ENCODE measurements around the gene GPR78.

Gene GPR78

GRCh38 chr4:8580321-8581093, at the start of gene GPR78:
GPR78 (plus strand) TSS chr4:8580392; CDS start chr4:8580983, 591 bp downstream.
- DNase-seq (ENCODE audit: low read depth) = no peak

GRCh38 chr4:8532245-8532781, 47.9 kb upstream of the GPR78 start:
- no peak for DNase-seq (ENCODE audit: low read depth)

DNA sequence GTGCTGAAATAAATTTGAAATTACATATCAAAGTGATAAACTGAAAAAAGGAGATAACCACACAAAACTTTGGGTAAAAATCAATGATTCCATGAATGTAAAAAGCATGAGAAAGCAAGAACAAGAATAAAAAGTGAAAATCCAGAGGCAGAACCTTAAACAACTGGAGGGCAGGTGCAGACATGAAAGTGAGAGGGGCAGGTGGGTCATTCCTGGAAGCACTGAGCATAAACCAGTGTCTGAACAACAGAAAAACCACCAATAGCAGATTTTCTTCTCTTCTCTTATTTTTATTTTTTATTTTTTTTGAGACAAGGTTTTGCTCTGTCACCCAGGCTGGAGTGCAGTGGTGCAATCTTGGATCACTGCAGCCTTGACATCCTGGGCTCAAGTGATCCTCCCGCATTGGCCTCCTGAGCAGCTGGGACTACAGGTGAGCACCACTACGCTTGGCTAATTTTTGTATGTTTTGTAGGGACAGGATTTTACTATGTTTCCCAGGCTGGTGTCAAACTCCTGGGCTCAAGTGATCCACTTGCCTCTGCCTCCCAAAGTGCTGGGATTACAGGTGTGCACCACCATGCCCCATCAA, 46.8 kb upstream of the GPR78 start:
- no peak for DNase-seq (ENCODE audit: low read depth)

GRCh38 chr4:8534129-8534528, 46.1 kb upstream of the GPR78 start:
- no peak for DNase-seq (ENCODE audit: low read depth)

GRCh38 chr4:8534611-8535010, 45.6 kb upstream of the GPR78 start:
- no peak for DNase-seq (ENCODE audit: low read depth)

DNA sequence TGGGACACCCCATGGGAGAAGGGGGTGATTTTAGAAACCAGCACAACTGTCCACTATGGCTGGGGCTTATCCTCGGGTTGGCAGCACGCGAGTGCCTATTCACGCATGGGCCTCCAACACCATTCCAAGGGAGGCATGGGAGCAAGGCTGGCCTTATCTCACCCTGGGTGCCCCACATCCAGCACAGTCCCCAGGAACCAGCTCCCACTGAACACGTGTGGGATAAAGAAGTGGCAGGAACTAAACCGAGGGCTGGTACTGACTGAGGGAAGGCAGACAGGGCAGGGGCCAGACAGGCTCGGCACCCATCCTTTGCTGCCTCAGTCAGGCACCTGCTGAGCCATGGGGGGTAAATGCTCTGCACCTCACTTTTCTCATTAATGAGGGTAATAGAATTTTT, 43.7 kb upstream of the GPR78 start:
- no peak for DNase-seq (ENCODE audit: low read depth)

DNA sequence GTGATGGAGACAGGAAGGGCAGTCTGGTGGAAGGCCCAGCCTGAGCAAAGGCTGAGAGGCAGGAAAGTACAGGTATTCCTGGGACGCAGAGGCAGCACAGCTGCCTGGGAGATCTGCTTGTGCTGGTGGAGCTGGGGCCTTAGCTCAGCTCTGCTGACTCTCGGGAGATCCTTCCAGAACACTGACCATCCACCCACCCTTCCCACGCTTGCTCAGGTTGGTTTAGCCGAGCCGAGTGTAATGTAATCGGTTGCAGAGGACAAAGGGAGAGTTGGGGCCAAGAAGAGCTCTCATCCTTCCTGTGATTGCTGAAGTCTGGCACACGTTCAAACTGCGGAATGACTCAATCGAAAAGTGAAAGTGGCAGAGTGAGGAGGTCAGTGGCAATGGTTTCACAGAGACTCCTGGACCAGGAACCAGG, 43.1 kb upstream of the GPR78 start:
- DNase-seq (ENCODE audit: low read depth) = peak; percentile 83

DNA sequence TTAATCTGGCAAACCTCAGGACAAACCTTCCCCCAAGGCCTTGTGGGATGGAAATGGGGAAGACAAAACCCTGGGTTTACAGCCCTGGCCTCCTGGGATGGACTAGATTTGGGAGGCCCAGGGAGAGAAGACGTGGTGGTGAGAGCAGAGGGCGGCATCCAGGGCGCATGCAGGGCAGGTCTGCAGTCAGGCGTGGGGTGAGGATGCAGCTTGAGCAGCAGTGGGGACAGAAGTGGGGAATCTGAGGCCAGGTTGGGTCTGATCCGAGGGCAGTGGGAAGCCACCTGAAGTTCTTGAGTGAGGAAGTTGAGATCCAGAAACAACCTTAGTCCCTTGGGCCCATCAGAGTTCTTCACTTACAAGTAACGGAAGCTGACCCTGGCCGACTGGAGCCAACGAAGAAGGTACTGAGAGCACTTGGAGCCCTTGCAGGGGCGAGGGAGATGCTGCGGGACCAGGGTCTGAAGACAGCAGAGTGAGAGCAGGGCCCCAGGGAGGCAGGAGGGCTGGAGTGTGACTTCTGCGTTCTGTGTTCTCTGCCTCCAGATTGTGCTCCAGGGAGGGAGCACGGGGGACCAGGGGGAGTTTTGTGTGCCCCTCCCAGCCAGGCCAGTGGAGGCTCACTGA, 42.0 kb upstream of the GPR78 start:
- no peak for DNase-seq (ENCODE audit: low read depth)

GRCh38 chr4:8538703-8539567, 41.3 kb upstream of the GPR78 start:
- no peak for DNase-seq (ENCODE audit: low read depth)

DNA sequence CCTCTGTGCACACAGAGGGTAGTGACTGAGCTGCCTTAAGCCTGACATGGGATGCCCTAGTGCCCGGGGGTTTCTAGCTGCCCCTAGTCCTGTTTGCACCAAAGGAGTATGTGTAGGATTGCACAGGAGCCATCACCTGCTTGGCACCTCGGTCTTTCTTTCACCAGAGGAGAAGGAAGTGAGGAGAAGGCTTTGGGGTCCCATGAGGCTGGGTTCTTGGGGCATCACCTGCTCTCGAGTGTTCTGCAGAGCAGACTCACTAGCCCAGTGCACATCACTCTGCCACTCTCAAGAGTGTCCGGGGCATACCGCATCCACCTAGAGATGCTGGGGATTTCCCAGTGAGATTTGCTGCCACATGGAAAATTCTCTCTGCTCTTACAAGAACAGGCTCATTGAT, 40.5 kb upstream of the GPR78 start:
- DNase-seq (ENCODE audit: low read depth) = no peak

- no peak for DNase-seq (ENCODE audit: low read depth)
Measured at GRCh38 chr4:8540072-8540471, 40.1 kb upstream of the GPR78 start.

DNA sequence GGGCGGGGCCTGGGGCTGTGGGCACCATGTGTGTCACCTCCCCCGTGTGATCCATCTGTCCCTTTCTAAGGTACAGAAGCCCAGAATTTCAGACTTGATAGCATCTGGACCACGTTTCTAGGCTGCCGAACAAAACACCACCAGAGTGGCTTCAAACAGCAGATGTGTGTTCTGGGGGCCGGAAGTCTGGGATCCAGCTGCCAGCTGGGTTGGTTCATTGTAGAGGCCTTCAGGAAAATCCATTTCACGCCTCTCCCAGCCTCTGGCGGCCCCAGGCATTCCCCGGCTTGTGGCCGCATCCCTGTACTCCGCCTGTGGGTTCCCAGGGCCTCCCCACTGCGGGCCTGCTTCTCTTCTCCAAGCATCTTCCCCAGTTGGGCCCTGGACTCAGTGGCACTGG, 39.6 kb upstream of the GPR78 start:
- no peak for DNase-seq (ENCODE audit: low read depth)

DNA sequence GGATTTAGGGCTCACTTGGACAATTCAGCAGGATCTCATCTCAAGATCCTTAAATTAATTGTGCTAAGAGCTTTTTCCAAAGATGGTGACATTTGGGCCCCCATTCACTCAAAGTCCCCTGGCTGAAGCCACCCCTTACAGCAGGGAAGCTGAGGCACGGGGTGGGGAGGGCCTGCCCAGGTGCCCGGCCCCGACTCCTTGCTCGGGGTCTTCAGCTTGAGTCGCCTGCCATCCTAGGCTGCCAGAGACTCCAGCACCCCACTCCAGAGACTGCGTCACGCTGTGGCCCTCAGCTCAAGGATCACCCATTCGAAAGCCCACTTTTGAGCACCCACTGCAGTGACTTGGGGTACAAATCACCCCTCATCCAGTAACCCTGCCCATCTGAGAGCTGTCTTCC, 39.2 kb upstream of the GPR78 start:
- no peak for DNase-seq (ENCODE audit: low read depth)

DNA sequence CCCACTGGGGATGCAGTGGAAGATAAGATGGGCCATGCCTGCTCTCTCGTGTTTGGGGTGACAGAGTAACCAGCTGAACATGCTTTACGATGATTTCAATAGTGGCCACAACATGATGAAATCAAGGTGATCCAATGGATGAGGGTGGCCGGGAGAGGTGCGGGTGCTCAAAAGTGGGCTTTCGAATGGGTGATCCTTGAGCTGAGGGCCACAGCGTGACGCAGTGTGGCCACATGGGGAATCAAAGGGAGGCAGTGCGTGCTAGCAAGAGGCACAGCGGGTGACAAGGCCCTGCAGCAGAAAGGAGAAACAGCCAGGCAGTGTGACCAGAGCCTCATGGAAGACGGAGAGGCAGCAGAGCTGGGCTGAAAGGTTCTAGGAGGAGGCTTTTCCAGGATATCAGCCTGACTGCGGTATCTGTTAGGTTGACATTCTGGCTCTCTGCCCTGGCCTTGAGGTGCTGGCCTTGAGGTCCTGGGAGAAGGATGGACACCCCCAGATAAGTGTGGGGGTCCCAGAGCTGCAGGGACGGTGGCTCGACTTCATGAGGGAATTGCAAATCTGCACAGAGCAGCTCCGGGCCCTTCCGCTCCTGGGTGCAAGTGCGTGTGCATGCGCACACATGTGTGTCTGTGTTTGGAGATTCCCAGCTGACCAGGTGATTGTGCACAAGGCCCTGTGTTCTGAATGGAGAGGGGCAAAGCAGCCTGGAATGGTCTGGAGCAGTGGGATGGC, 38.0 kb upstream of the GPR78 start:
- DNase-seq (ENCODE audit: low read depth) = no peak

GRCh38 chr4:8542776-8543525, 37.2 kb upstream of the GPR78 start:
- peak; percentile 65 for DNase-seq (ENCODE audit: low read depth)

- no peak for DNase-seq (ENCODE audit: low read depth)
Measured at GRCh38 chr4:8543623-8544022, 36.6 kb upstream of the GPR78 start.

GRCh38 chr4:8544282-8544681, 35.9 kb upstream of the GPR78 start:
- DNase-seq (ENCODE audit: low read depth) = no peak

DNA sequence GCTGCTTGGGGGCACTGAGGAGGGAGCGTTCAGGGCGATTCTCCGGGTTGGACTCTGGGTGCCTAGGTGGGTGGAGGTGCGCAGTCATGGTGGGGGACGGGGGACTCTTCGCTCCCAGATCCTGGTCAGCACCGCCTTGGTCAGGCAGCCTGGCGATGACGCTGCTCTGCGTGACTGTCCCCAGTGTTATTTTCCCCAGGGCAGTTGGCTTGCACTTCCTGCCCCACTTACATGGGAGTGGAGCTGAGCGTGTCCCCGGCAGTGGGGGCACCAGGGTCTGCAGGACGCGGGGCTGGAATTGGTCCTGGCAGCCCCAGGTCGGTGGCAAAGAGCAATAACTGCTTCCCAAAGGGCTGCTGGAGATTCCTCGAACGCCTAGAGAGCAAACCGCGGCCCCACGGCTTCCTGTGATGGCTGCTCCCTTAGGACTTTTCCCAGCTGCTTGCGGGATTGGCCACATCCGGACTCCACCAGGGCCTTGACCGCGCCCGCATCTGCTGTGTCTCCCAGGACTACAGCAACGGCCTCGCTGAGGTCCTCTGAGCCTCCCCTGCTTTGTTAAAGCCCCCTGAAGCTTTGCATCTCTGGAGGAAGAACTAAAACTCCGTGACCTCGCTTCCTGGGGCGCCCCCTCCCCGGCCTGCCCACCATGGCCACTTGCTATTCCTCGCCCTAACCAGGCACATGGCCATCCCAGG, 35.3 kb upstream of the GPR78 start:
- no peak for DNase-seq (ENCODE audit: low read depth)

DNA sequence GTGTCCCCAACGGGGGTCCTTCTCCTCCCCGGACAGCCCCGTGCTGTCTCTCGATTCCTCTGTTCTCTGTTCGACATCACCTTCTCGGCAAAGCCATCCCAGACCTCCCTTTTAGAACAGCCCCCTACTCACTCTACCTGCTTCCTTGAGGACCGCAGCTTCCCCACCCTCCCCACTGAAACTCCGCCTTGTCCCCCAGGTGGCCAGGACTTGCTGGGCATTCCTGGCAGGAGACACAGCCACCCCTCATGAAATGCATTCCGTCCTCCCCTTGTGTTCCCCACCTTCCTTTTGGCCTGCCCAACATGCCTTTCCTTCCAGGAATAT, 34.8 kb upstream of the GPR78 start:
- no peak for DNase-seq (ENCODE audit: low read depth)

DNA sequence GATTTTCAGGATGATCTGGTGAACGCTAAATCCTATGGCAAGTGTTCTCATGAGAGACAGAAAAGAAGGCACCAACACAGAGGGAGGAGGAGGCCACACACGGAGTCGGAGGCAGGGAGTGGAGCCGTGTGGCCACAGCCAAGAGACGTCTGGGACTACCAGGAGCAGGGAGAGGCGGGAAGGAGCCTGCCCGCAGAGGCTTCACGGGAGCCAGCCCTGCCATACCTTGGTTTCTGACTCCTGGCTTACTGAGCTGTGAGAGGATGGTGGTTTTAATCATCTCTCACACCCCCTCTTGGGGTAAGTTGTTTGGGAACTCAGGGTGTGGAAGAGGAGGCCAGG, 33.5 kb upstream of the GPR78 start:
- no peak for DNase-seq (ENCODE audit: low read depth)
